Cardiac fibroblast (primary cell): ENCODE data around the gene CSN1S1.

ENCODE experiments used
- DNase-seq, 2 donors: peaks; one replicate each; pipeline versions ENCODE4 v3.0.0 to v3.0.0-alpha.2; 2010; ENCODE audit warnings: low read depth in 2 of 2
- H3K4me3 ChIP-seq, 2 donors: replicated peaks in 1 of 2; 1 replicate in 1 of 2; 2 replicates in 1 of 2; pipeline ENCODE4 v1.5.1; 2011; ENCODE audit warnings: low read depth in 2 of 2, low read length in 2 of 2, mild to moderate bottlenecking in 2 of 2, moderate library complexity in 1 of 2
- CTCF ChIP-seq: IDR thresholded peaks from one replicate; pipeline ENCODE4 v1.5.1; 2011; ENCODE audit warnings: low read depth, mild to moderate bottlenecking, low read length, inconsistent platforms

CSN1S1 gene

DNA sequence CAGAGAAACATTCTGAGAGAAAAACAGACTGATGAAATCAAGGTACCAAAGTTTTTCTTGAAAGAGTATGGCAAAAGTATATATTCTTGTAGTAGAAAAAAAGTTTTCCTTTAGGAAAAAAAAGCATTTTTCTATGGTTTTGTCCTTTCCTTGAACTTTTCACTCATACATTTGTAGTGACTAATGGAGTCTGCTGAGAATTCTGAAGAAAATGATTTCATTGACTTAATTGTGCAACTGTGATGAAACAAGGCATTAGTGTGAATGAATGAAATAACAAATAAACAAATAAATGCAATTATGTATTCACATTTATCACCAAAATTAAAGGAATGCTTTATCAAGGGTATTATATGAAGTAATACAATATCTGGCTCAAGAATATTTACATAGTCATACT, 5.7 kb downstream of the CSN1S1 start:
- TF ChIP-seq CTCF = no peak
- peak; percentile 11 to 40 for DNase-seq
- H3K4me3 ChIP-seq = no peak overlapping the region

GRCh38 chr4:69951602-69952001, 20.7 kb downstream of the CSN1S1 start:
- H3K4me3 ChIP-seq = no peak overlapping the region
- no peak for TF ChIP-seq CTCF
- no peak for DNase-seq

DNA sequence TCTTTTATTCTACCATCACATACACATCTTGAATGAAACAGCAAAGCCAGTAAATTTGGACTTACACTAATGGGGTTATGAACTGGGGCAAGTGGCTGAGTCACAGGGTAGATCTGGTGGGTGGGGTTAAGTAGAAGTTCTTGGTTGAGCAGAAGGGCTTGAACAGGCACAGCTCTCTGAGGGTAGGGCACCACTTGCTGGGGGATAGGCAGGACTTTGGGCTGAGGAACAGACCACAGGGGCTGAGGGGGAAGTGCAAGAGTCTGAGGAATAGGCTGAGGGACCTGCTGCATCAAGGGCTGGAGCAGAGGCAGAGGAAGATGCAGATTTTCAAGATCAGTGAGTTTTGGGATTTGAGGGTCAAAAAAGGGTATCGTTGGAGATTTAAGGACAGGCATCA, 26.3 kb downstream of the CSN1S1 start:
- no peak for TF ChIP-seq CTCF
- DNase-seq = no peak
- no peak overlapping the region for H3K4me3 ChIP-seq

DNA sequence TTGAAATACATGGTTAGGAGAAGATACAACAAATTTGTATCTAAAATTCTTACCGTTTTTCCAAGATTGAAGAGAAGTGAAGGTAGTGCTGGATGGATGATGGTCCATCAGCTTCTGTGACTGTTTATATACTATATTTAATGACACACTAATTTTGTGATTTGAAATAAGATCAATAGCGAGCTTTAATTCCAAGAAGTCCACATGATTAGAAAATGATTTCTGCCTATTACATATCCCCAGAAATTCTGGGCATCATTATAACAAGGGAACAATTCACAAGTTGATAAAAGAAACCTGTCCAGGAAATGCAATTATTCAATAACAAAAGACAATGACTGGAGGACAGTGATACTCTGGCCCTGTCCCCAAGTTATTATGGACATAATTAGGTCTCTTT, 34.8 kb downstream of the CSN1S1 start, which contains the start of gene CSN2:
CSN2 (minus strand) TSS at position 101 of the 400 bp plus-strand sequence. CDS start 4,733 bp downstream, outside the sequence.
- no peak within 1 kb of the TSS for H3K4me3 ChIP-seq
- DNase-seq = no peak
- TF ChIP-seq CTCF = no peak

- no peak for DNase-seq
- TF ChIP-seq CTCF = no peak
- H3K4me3 ChIP-seq = no peak overlapping the region
These were observed 39.2 kb downstream of the CSN1S1 start for GRCh38 chr4:69970071-69970470.

- no peak for DNase-seq
- no peak for TF ChIP-seq CTCF
- no peak overlapping the region for H3K4me3 ChIP-seq
These were observed 43.8 kb downstream of the CSN1S1 start for GRCh38 chr4:69974631-69975030.

DNA sequence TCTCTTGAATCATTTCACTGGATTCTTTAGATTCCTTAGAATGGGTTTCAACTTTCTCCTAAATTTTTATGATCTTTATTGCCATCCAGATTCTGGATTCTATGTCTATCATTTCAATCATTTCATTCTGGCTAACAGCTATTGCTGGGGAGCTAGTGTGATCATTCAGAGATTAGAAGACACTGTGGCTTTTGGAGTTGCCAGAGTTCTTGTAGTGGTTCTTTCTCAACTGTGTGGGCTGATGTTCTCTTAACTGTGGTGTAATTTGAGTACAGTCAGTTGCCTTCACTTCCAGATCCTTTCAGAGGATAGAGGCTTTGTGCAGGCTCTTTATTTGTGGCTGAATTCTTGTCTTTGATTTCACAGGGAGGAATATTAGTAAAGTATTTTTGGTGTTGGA, 46.7 kb downstream of the CSN1S1 start:
- no peak overlapping the region for H3K4me3 ChIP-seq
- TF ChIP-seq CTCF = no peak
- DNase-seq = peak in 1 of 2 donors; percentile 4
